Measurements from ENCODE around the gene NLGN1.

The NLGN1 gene

GRCh38 chr3:173862701-173863100 is 465.2 kb downstream of the NLGN1 start:
- Histone ChIP-seq H3K27ac (no peak overlapping the region), H3K27me3 (replicated peaks) (no peaks in the 10 kb centered on the region), H3K4me3 (ENCODE audit: low read depth, low read length) (no peak overlapping the region), H3K36me3 (replicated peaks) (no peaks in the 10 kb centered on the region)
- TF ChIP-seq CTCF (IDR thresholded peaks at IDR 0.05; ENCODE audit: low read depth, low read length, missing control alignments): no peak
- DNase-seq: no peak
- in situ Hi-C loops (cut with HindIII; ENCODE audit: low pct_ligation_motif_present, low sequenced_read_pairs): no loop called here

GRCh38 chr3:173863551-173863950 is 466.0 kb downstream of the NLGN1 start:
- DNase-seq: no peak
- H3K27ac ChIP-seq: no peak overlapping the region
- H3K27me3 ChIP-seq (replicated peaks): no peaks in the 10 kb centered on the region
- no peak for TF ChIP-seq CTCF (IDR thresholded peaks at IDR 0.05; ENCODE audit: low read depth, low read length, missing control alignments)
- no peaks in the 10 kb centered on the region for H3K36me3 ChIP-seq (replicated peaks)
- no peak overlapping the region for H3K4me3 ChIP-seq (ENCODE audit: low read depth, low read length)
- in situ Hi-C loops (cut with HindIII; ENCODE audit: low pct_ligation_motif_present, low sequenced_read_pairs): no loop called here

GRCh38 chr3:173865900-173866498 is 468.5 kb downstream of the NLGN1 start:
- no peak for TF ChIP-seq CTCF (IDR thresholded peaks at IDR 0.05; ENCODE audit: low read depth, low read length, missing control alignments)

GRCh38 chr3:173869766-173870165 is 472.2 kb downstream of the NLGN1 start:
- Histone ChIP-seq H3K27ac (no peak overlapping the region), H3K4me3 (ENCODE audit: low read depth, low read length) (no peak overlapping the region), H3K36me3 (replicated peaks) (no peaks in the 10 kb centered on the region), H3K27me3 (replicated peaks) (no peaks in the 10 kb centered on the region)
- no peak for DNase-seq
- TF ChIP-seq CTCF (IDR thresholded peaks at IDR 0.05; ENCODE audit: low read depth, low read length, missing control alignments): no peak
- in situ Hi-C loops (cut with HindIII; ENCODE audit: low pct_ligation_motif_present, low sequenced_read_pairs): no loop called here

More at GRCh38 chr3:173865900-173866498, 468.5 kb downstream of the NLGN1 start:
- H3K4me3 ChIP-seq (ENCODE audit: low read depth, low read length): no peak overlapping the region
- DNase-seq: no peak
- in situ Hi-C loops (cut with HindIII; ENCODE audit: low pct_ligation_motif_present, low sequenced_read_pairs): no loop called here
- H3K36me3 ChIP-seq (replicated peaks): no peaks in the 10 kb centered on the region
- no peaks in the 10 kb centered on the region for H3K27me3 ChIP-seq (replicated peaks)
- no peak overlapping the region for H3K27ac ChIP-seq

- Histone ChIP-seq H3K36me3 (replicated peaks) (no peaks in the 10 kb centered on the region), H3K27me3 (replicated peaks) (no peaks in the 10 kb centered on the region), H3K4me3 (ENCODE audit: low read depth, low read length) (no peak overlapping the region), H3K27ac (no peak overlapping the region)
- DNase-seq: no peak
- in situ Hi-C loops (cut with HindIII; ENCODE audit: low pct_ligation_motif_present, low sequenced_read_pairs): no loop called here
- no peak for TF ChIP-seq CTCF (IDR thresholded peaks at IDR 0.05; ENCODE audit: low read depth, low read length, missing control alignments)
Observed at GRCh38 chr3:173870976-173871375, 473.4 kb downstream of the NLGN1 start.

- Histone ChIP-seq H3K27ac (no peak overlapping the region), H3K4me3 (ENCODE audit: low read depth, low read length) (no peak overlapping the region), H3K36me3 (replicated peaks) (no peaks in the 10 kb centered on the region), H3K27me3 (replicated peaks) (no peaks in the 10 kb centered on the region)
- in situ Hi-C loops (cut with HindIII; ENCODE audit: low pct_ligation_motif_present, low sequenced_read_pairs): no loop called here
- TF ChIP-seq CTCF (IDR thresholded peaks at IDR 0.05; ENCODE audit: low read depth, low read length, missing control alignments): no peak
- no peak for DNase-seq
Observed at GRCh38 chr3:173875790-173876189, 478.2 kb downstream of the NLGN1 start.

All from brain microvascular endothelial cell (primary cell).